Esophagus (tissue), 2 donors: ENCODE data around the gene BCOR. TPM values are rescaled to one million over a fixed set of nuclear protein-coding genes. Genes with fewer than 3 reads are reported as not detected.

ENCODE experiments used
- H3K27ac ChIP-seq, 2 donors: one replicate each; pipeline ENCODE4 v1.5.1; 2013; ENCODE audit warnings: low read depth in 2 of 2, mild to moderate bottlenecking in 2 of 2, inconsistent platforms in 1 of 2, low read length in 1 of 2, moderate library complexity in 1 of 2
- H3K27me3 ChIP-seq, 2 donors: one replicate each; pipeline ENCODE4 v1.6.1; 2013; ENCODE audit warnings: low read length in 2 of 2, control low read depth in 1 of 2, mild to moderate bottlenecking in 1 of 2; ENCODE audit not compliant: insufficient read depth in 2 of 2, control insufficient read depth in 1 of 2
- H3K36me3 ChIP-seq, 2 donors: one replicate each; pipeline ENCODE4 v1.6.1; 2013; ENCODE audit warnings: low read length in 1 of 2; ENCODE audit not compliant: control insufficient read depth in 2 of 2, insufficient read depth in 2 of 2
- H3K4me1 ChIP-seq, 2 donors: one replicate each; pipeline ENCODE4 v1.6.1; 2013; ENCODE audit warnings: low read length in 1 of 2; ENCODE audit not compliant: control insufficient read depth in 2 of 2, insufficient read depth in 2 of 2
- H3K4me3 ChIP-seq, 2 donors: one replicate each; pipeline ENCODE4 v1.5.1; 2013; ENCODE audit warnings: low read length in 2 of 2, mild to moderate bottlenecking in 2 of 2, low read depth in 1 of 2, moderate library complexity in 1 of 2
- H3K9me3 ChIP-seq, 2 donors: one replicate each; pipeline ENCODE4 v1.6.1; 2013; ENCODE audit warnings: mild to moderate bottlenecking in 2 of 2, low read depth in 1 of 2, low read length in 1 of 2, moderate library complexity in 1 of 2; ENCODE audit not compliant: control insufficient read depth in 2 of 2, insufficient read depth in 1 of 2
- WGBS, 2 donors: extraction: QIAGEN DNeasy Blood & Tissue Kit; methylation state at CpG; one replicate each; pipeline ENCODE4 v1.1.7; 2013; 5-methylcytosine and 5-hydroxymethylcytosine counted together
- polyA plus RNA-seq, 2 donors: library from polyadenylated mRNA; stranded (reverse); fragments of 200-250 nt; gene quantifications; one replicate each; pipeline ENCODE4 v1.2.3, GENCODE V29; 2013
- donor health status: healthy with polysubstance abuse.
- donor health status: Bipolar disorder and iron deficiency.

The BCOR gene
- polyA plus RNA-seq, 2 donors, result 9.6 to 10.7 TPM

- Histone ChIP-seq H3K36me3 (no peaks in the 10 kb centered on the region), H3K27me3 (no peaks in the 10 kb centered on the region), H3K4me1 (no peaks in the 10 kb centered on the region), H3K27ac (no peak overlapping the region), H3K4me3 (no peak overlapping the region), H3K9me3 (no peaks in the 10 kb centered on the region)
Measured at GRCh38 chrX:40037367-40037766, 60.4 kb downstream of the BCOR start.

GRCh38 chrX:40035726-40036125 lies 62.0 kb downstream of the BCOR start:
- Histone ChIP-seq H3K4me1 (no peaks in the 10 kb centered on the region), H3K36me3 (no peaks in the 10 kb centered on the region), H3K4me3 (no peak overlapping the region), H3K27ac (no peak overlapping the region), H3K9me3 (no peaks in the 10 kb centered on the region), H3K27me3 (no peaks in the 10 kb centered on the region)
- WGBS, 2 donors, result 73 to 92% methylated on average over 5 of the region's 5 CpGs

GRCh38 chrX:40031911-40032310 lies 65.8 kb downstream of the BCOR start:
- 84 to 90% methylated on average over 5 of the region's 5 CpGs for WGBS, 2 donors
- Histone ChIP-seq H3K4me3 (no peak overlapping the region), H3K9me3 (no peaks in the 10 kb centered on the region)

GRCh38 chrX:40030205-40030604 lies 67.6 kb downstream of the BCOR start:
- no peaks in the 10 kb centered on the region for H3K27me3 ChIP-seq
- no peak overlapping the region for H3K4me3 ChIP-seq
- no peaks in the 10 kb centered on the region for H3K36me3 ChIP-seq
- no peak overlapping the region for H3K27ac ChIP-seq
- no peaks in the 10 kb centered on the region for H3K9me3 ChIP-seq
- 81 to 91% methylated on average over 3 of the region's 3 CpGs for WGBS, 2 donors
- H3K4me1 ChIP-seq, result no peaks in the 10 kb centered on the region

More at GRCh38 chrX:40031911-40032310, 65.8 kb downstream of the BCOR start:
- Histone ChIP-seq H3K4me1 (no peaks in the 10 kb centered on the region), H3K36me3 (no peaks in the 10 kb centered on the region), H3K27ac (no peak overlapping the region), H3K27me3 (no peaks in the 10 kb centered on the region)

- Histone ChIP-seq H3K4me1 (no peaks in the 10 kb centered on the region), H3K27me3 (no peaks in the 10 kb centered on the region), H3K36me3 (no peaks in the 10 kb centered on the region), H3K27ac (no peak overlapping the region), H3K4me3 (no peak overlapping the region), H3K9me3 (no peaks in the 10 kb centered on the region)
- WGBS, 2 donors, result 67 to 73% methylated on average over 3 of the region's 3 CpGs
Measured at GRCh38 chrX:40022421-40022820, 75.3 kb downstream of the BCOR start.

GRCh38 chrX:40021647-40022046 lies 76.1 kb downstream of the BCOR start:
- no peak overlapping the region for H3K4me3 ChIP-seq
- no peaks in the 10 kb centered on the region for H3K4me1 ChIP-seq
- no peaks in the 10 kb centered on the region for H3K27me3 ChIP-seq
- 80 to 82% methylated on average over 2 of the region's 2 CpGs for WGBS, 2 donors
- no peaks in the 10 kb centered on the region for H3K36me3 ChIP-seq
- H3K9me3 ChIP-seq, result no peaks in the 10 kb centered on the region
- no peak overlapping the region for H3K27ac ChIP-seq

GRCh38 chrX:40019541-40019940 lies 78.2 kb downstream of the BCOR start:
- Histone ChIP-seq H3K9me3 (no peaks in the 10 kb centered on the region), H3K36me3 (no peaks in the 10 kb centered on the region), H3K27me3 (no peaks in the 10 kb centered on the region), H3K27ac (no peak overlapping the region), H3K4me1 (no peaks in the 10 kb centered on the region), H3K4me3 (no peak overlapping the region)
- WGBS, 2 donors, result 83 to 85% methylated on average over 4 of the region's 4 CpGs

GRCh38 chrX:40018041-40018440 lies 79.7 kb downstream of the BCOR start:
- H3K27ac ChIP-seq, result no peak overlapping the region
- no peak overlapping the region for H3K4me3 ChIP-seq
- WGBS, 2 donors, result 64 to 77% methylated on average over 5 of the region's 5 CpGs
- H3K4me1 ChIP-seq, result no peaks in the 10 kb centered on the region
- no peaks in the 10 kb centered on the region for H3K27me3 ChIP-seq
- H3K9me3 ChIP-seq, result no peaks in the 10 kb centered on the region
- no peaks in the 10 kb centered on the region for H3K36me3 ChIP-seq

GRCh38 chrX:40016749-40017148 lies 81.0 kb downstream of the BCOR start:
- peaks cover 0 to 8% of the 10 kb centered on the region in 2 donors for H3K4me1 ChIP-seq
- no peaks in the 10 kb centered on the region for H3K36me3 ChIP-seq
- 59% methylated on average over 2 of the region's 2 CpGs for WGBS, 2 donors
- no peaks in the 10 kb centered on the region for H3K9me3 ChIP-seq
- peaks cover 0 to 6% of the 10 kb centered on the region in 2 donors for H3K27me3 ChIP-seq
- no peak overlapping the region for H3K4me3 ChIP-seq
- H3K27ac ChIP-seq, result no peak overlapping the region

- H3K4me1 ChIP-seq, result peaks cover 0 to 10% of the 10 kb centered on the region in 2 donors
- no peak overlapping the region for H3K27ac ChIP-seq
- no peak overlapping the region for H3K4me3 ChIP-seq
- H3K9me3 ChIP-seq, result no peaks in the 10 kb centered on the region
- peaks cover 0 to 6% of the 10 kb centered on the region in 2 donors for H3K27me3 ChIP-seq
- no peaks in the 10 kb centered on the region for H3K36me3 ChIP-seq
- 55 to 87% methylated on average over 4 of the region's 4 CpGs for WGBS, 2 donors
Measured at GRCh38 chrX:40015693-40016092, 82.1 kb downstream of the BCOR start.
